Measurements from ENCODE around the gene SPATA2. TPM values are rescaled to one million over a fixed set of nuclear protein-coding genes. Genes with fewer than 3 reads are reported as not detected.
A peak's percentile ranks its signal among the peaks of the same experiment; 100 is the strongest.

Gene SPATA2
- total and polyA plus RNA-seq, 2 of the 13 experiments (the other 11 are each of a cell fraction or from before 2014, with no cell fraction given): 3.2 to 8.7 TPM

DNA sequence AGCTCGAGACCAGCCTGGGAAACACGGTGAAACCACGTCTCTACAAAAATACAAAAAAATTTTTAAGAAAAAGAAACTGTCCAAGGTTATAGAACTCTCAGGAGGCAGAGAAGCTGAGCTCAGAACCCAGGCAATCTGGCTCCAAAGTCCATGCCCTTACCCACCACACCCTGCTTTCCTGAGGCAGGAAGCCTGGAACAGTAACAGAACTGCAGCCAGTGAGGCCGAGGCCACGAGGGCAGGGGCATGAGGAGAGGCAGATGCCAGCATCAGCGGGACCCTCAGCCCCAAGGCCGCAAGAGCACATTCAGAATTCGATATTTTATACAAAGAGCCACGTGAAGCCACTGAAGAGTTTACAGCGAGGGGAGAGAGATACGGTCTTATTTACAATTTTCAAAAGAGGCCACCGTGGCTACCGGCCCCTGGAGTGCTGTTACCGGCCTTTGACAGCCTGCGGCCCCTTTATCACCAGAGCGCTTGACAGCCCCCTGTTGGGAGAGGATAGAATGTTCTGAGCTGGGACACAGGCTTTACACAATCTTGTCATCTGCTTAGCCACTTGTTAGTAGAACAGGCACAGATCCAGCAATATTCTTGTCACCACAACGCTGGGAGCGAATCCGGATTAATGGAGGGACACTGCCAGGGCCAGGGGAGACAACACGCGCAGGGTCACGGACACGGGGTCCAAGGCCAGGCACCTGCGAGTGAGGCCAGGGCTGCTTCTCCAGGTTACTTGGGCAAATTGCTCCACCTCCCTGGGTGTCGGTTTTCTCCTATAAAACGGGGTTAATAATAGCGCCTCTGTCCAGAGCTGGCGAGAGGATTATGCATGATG lies 5.6 kb downstream of the SPATA2 start (continued):
- no peak for TF ChIP-seq E2F5 (CRISPR knock-in tag; conservative IDR thresholded peaks at IDR 0.05)
- no peak for TF ChIP-seq ZBTB37 (CRISPR knock-in tag; IDR thresholded peaks at IDR 0.05)
- no peak for TF ChIP-seq ZNF879 (CRISPR knock-in tag; IDR thresholded peaks at IDR 0.05)
- TF ChIP-seq ZNF720 (CRISPR knock-in tag; IDR thresholded peaks at IDR 0.05): no peak
- TF ChIP-seq ZNF33A (CRISPR knock-in tag; IDR thresholded peaks at IDR 0.05; ENCODE audit: borderline replicate concordance): no peak
- no peak for TF ChIP-seq RFXAP (CRISPR knock-in tag; IDR thresholded peaks at IDR 0.05; ENCODE audit: borderline replicate concordance)
- no peak for TF ChIP-seq ZNF44 (CRISPR knock-in tag; IDR thresholded peaks at IDR 0.05)
- TF ChIP-seq, protein P1, sequence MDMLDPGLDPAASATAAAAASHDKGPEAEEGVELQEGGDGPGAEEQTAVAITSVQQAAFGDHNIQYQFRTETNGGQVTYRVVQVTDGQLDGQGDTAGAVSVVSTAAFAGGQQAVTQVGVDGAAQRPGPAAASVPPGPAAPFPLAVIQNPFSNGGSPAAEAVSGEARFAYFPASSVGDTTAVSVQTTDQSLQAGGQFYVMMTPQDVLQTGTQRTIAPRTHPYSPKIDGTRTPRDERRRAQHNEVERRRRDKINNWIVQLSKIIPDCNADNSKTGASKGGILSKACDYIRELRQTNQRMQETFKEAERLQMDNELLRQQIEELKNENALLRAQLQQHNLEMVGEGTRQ (IDR thresholded peaks at IDR 0.05; ENCODE audit: low read depth, low read length): no peak
- TF ChIP-seq, protein P1 (CRISPR knock-in tag; IDR thresholded peaks at IDR 0.05; ENCODE audit: borderline replicate concordance): no peak
- TF ChIP-seq RARG (CRISPR knock-in tag; IDR thresholded peaks at IDR 0.05; ENCODE audit: low read depth): no peak
- peak; percentile 41; the same call in 1 of the 2 replicates for TF ChIP-seq MTA1 (CRISPR knock-in tag; IDR thresholded peaks at IDR 0.05; ENCODE audit: borderline replicate concordance)
- no peak for TF ChIP-seq CSRNP1 (CRISPR knock-in tag; IDR thresholded peaks at IDR 0.05)
- no peak for TF ChIP-seq ZNF780A (CRISPR knock-in tag; IDR thresholded peaks at IDR 0.05)
- TF ChIP-seq XRCC5 (optimal IDR thresholded peaks at IDR 0.05; ENCODE audit: low read length): peak; percentile 66
- no peak for TF ChIP-seq FOXP4 (CRISPR knock-in tag; IDR thresholded peaks at IDR 0.05)
- TF ChIP-seq POLR2A (IDR thresholded peaks at IDR 0.05; ENCODE audit: insufficient read depth in 1 of 2, low read depth in 2 of 2, low read length in 2 of 2): 0 out of 4 replicates have a peak, but pooled peaks of 1 of the 2 experiments have one; percentile 14
- no peak for TF ChIP-seq ZNF484 (CRISPR knock-in tag; IDR thresholded peaks at IDR 0.05; ENCODE audit: borderline replicate concordance, low read depth)
- no peak for TF ChIP-seq SRSF1 (optimal IDR thresholded peaks at IDR 0.05; ENCODE audit: low read depth, low read length)

All from HepG2 (cell line).